Measurements from ENCODE around the gene NR1D1.

- TF ChIP-seq MYC (CRISPR knock-in tag; IDR thresholded peaks at IDR 0.05; ENCODE audit: borderline replicate concordance) (no peak), FOXK1 (CRISPR knock-in tag; IDR thresholded peaks at IDR 0.05; ENCODE audit: borderline replicate concordance, low read depth) (no peak)
Observed at GRCh38 chr17:40074175-40074512, 26.2 kb downstream of the NR1D1 start.
